ENCODE results near the gene NUDT12. TPM values are rescaled to one million over a fixed set of nuclear protein-coding genes. Genes with fewer than 3 reads are reported as not detected.

The NUDT12 gene
- total RNA-seq, 1 donor from 2014 or later: 49.8 TPM

GRCh38 chr5:103502662-103503061, 59.9 kb downstream of the NUDT12 start:
- Histone ChIP-seq H2AFZ (replicated peaks) (no peak overlapping the region), H4K20me1 (ENCODE audit: low read depth) (no peaks in the 10 kb centered on the region), H3K79me2 (ENCODE audit: low read depth) (no peaks in the 10 kb centered on the region), H3K4me3 (no peak overlapping the region), H3K9me3 (ENCODE audit: low read depth) (no peaks in the 10 kb centered on the region), H3K4me1 (peaks cover 21% of the 10 kb centered on the region), H3K36me3 (no peaks in the 10 kb centered on the region), H3K9ac (no peak overlapping the region), H3F3A (ENCODE audit: low read depth) (peaks cover 18% of the 10 kb centered on the region), H3K4me2 (no peak overlapping the region), H3K27me3 (no peaks in the 10 kb centered on the region), H3K27ac (no peak overlapping the region)
- Mint-ChIP-seq H3K9me3 (peaks cover 20% of the 10 kb centered on the region), H3K27ac (no peak overlapping the region), H3K4me1 (peaks cover 39% of the 10 kb centered on the region), H3K36me3 (no peaks in the 10 kb centered on the region), H3K27me3 (ENCODE audit: insufficient read depth, low read depth) (no peaks in the 10 kb centered on the region), H3K4me3 (no peak overlapping the region)
- no peak for TF ChIP-seq CTCF (IDR thresholded peaks at IDR 0.05)
- no peak for TF ChIP-seq EZH2phosphoT487 (IDR thresholded peaks at IDR 0.05)
- no peak for TF ChIP-seq EZH2 (IDR thresholded peaks at IDR 0.05)
- no peak for DNase-seq (ENCODE audit: low spot score)
